H9 (cell line): ENCODE data around the gene APBA3. TPM values are rescaled to one million over a fixed set of nuclear protein-coding genes. Genes with fewer than 3 reads are reported as not detected.

ENCODE experiments used
- DNase-seq: peaks from one replicate; pipeline ENCODE4 v3.0.0-alpha.2; 2017
- H2AFZ ChIP-seq: one replicate; pipeline ENCODE4 v1.6.1; 2013; ENCODE audit warnings: mild to moderate bottlenecking, low read length, control low read depth, moderate library complexity
- H2AK5ac ChIP-seq: 2 replicates; pipeline ENCODE4 v1.6.1; 2013; ENCODE audit warnings: low read length, control low read depth, mixed read lengths; ENCODE audit not compliant: insufficient read length
- H2BK120ac ChIP-seq: one replicate; pipeline ENCODE4 v1.6.1; 2013; ENCODE audit warnings: low read depth, mild to moderate bottlenecking, low read length, control low read depth, inconsistent platforms; ENCODE audit not compliant: poor library complexity, severe bottlenecking
- H2BK12ac ChIP-seq: 2 replicates; pipeline ENCODE4 v1.6.1; 2013; ENCODE audit warnings: low read length, control low read depth, mixed read lengths, low read depth; ENCODE audit not compliant: insufficient read length
- H2BK15ac ChIP-seq: 2 replicates; pipeline ENCODE4 v1.6.1; 2013; ENCODE audit warnings: low read depth, low read length, control low read depth
- H2BK20ac ChIP-seq: one replicate; pipeline ENCODE4 v1.6.1; 2013; ENCODE audit warnings: low read depth, mild to moderate bottlenecking, low read length, control low read depth, inconsistent platforms; ENCODE audit not compliant: poor library complexity, severe bottlenecking
- H2BK5ac ChIP-seq: 2 replicates; pipeline ENCODE4 v1.6.1; 2013; ENCODE audit warnings: low read length, control low read depth, mixed read lengths; ENCODE audit not compliant: insufficient read length
- H3K14ac ChIP-seq: 2 replicates; pipeline ENCODE4 v1.6.1; 2013; ENCODE audit warnings: low read length, control low read depth; ENCODE audit not compliant: insufficient read depth
- H3K18ac ChIP-seq: 2 replicates; pipeline ENCODE4 v1.6.1; 2013; ENCODE audit warnings: low read depth, mild to moderate bottlenecking, mixed read lengths, low read length, control low read depth; ENCODE audit not compliant: insufficient read length
- H3K23ac ChIP-seq: 2 replicates; pipeline ENCODE4 v1.6.1; 2013; ENCODE audit warnings: low read length, control low read depth, mixed read lengths, low read depth; ENCODE audit not compliant: insufficient read length
- H3K23me2 ChIP-seq: 2 replicates; pipeline ENCODE4 v1.6.1; 2013; ENCODE audit warnings: low read depth, mild to moderate bottlenecking, mixed read lengths, low read length, control low read depth; ENCODE audit not compliant: insufficient read length, poor library complexity, severe bottlenecking
- H3K27ac ChIP-seq: 2 replicates; pipeline ENCODE4 v1.5.1; 2013; ENCODE audit warnings: low read length, control low read depth, mixed read lengths, low read depth; ENCODE audit not compliant: insufficient read length
- H3K27me3 ChIP-seq: 2 replicates; pipeline ENCODE4 v1.6.1; 2013; ENCODE audit warnings: low read length, control low read depth, inconsistent platforms; ENCODE audit not compliant: insufficient read depth
- H3K4ac ChIP-seq: 2 replicates; pipeline ENCODE4 v1.6.1; 2013; ENCODE audit warnings: low read depth, mild to moderate bottlenecking, control low read depth, inconsistent platforms, low read length, moderate library complexity
- H3K4me1 ChIP-seq: 2 replicates; pipeline ENCODE4 v1.6.1; 2013; ENCODE audit warnings: low read length, control low read depth, inconsistent platforms; ENCODE audit not compliant: insufficient read depth
- H3K4me2 ChIP-seq: 2 replicates; pipeline ENCODE4 v1.6.1; 2013; ENCODE audit warnings: low read length, control low read depth, mixed read lengths; ENCODE audit not compliant: insufficient read length, insufficient read depth
- H3K56ac ChIP-seq: 2 replicates; pipeline ENCODE4 v1.6.1; 2013; ENCODE audit warnings: low read depth, mild to moderate bottlenecking, mixed read lengths, low read length, control low read depth; ENCODE audit not compliant: insufficient read length
- H3K79me1 ChIP-seq: 2 replicates; pipeline ENCODE4 v1.6.1; 2013; ENCODE audit warnings: low read depth, mild to moderate bottlenecking, moderate library complexity, low read length, control low read depth, inconsistent platforms; ENCODE audit not compliant: insufficient read depth, poor library complexity, severe bottlenecking
- H3K79me2 ChIP-seq: 2 replicates; pipeline ENCODE4 v1.6.1; 2013; ENCODE audit warnings: low read length, control low read depth, inconsistent platforms; ENCODE audit not compliant: insufficient read depth
- H3K9ac ChIP-seq: 2 replicates; pipeline ENCODE4 v1.6.1; 2013; ENCODE audit warnings: low read length, control low read depth, mixed read lengths; ENCODE audit not compliant: insufficient read length; ENCODE audit errors: extremely low read depth
- H3K9me3 ChIP-seq: one replicate; pipeline ENCODE4 v1.6.1; 2013; ENCODE audit warnings: low read depth, low read length, inconsistent platforms; ENCODE audit not compliant: control insufficient read depth
- H3T11ph ChIP-seq: one replicate; pipeline ENCODE4 v1.6.1; 2013; ENCODE audit warnings: mild to moderate bottlenecking, low read length, control low read depth, inconsistent platforms
- H4K20me1 ChIP-seq: one replicate; pipeline ENCODE4 v1.6.1; 2013; ENCODE audit not compliant: control insufficient read depth, insufficient read length, insufficient read depth
- H4K5ac ChIP-seq: 2 replicates; pipeline ENCODE4 v1.6.1; 2013; ENCODE audit warnings: low read depth, mild to moderate bottlenecking, mixed read lengths, low read length, control low read depth; ENCODE audit not compliant: insufficient read length
- H4K8ac ChIP-seq: replicated peaks from 2 replicates; pipeline ENCODE4 v1.6.1; 2013; ENCODE audit warnings: low read length, control low read depth, mixed read lengths, low read depth; ENCODE audit not compliant: insufficient read length
- H4K91ac ChIP-seq: 2 replicates; pipeline ENCODE4 v1.6.1; 2013; ENCODE audit warnings: low read depth, mild to moderate bottlenecking, moderate library complexity, mixed read lengths, low read length, control low read depth; ENCODE audit not compliant: insufficient read length
- H3K27ac Mint-ChIP-seq, 3 experiments: 2 replicates in 2 of 3; 3 replicates in 1 of 3; pipeline ENCODE4 v1.8.0; 2020 to 2021; ENCODE audit warnings: mixed read lengths in 3 of 3, mild to moderate bottlenecking in 1 of 3, moderate library complexity in 1 of 3
- H3K27me3 Mint-ChIP-seq: 2 replicates; pipeline ENCODE4 v1.8.0; 2021; ENCODE audit warnings: low read depth, mild to moderate bottlenecking, moderate library complexity, mixed read lengths
- H3K36me3 Mint-ChIP-seq, 3 experiments: 2 replicates in 2 of 3; 3 replicates in 1 of 3; pipeline ENCODE4 v1.8.0; 2020 to 2021; ENCODE audit warnings: low read depth in 3 of 3, mixed read lengths in 3 of 3; ENCODE audit not compliant: insufficient read depth in 1 of 3
- H3K4me1 Mint-ChIP-seq, 2 experiments: 2 replicates each; pipeline ENCODE4 v1.8.0; 2020; ENCODE audit warnings: mixed read lengths in 2 of 2
- H3K4me3 Mint-ChIP-seq, 2 experiments: 2 replicates in 1 of 2; 3 replicates in 1 of 2; pipeline ENCODE4 v1.8.0; 2020 to 2021; ENCODE audit warnings: mild to moderate bottlenecking in 2 of 2, mixed read lengths in 2 of 2, moderate library complexity in 1 of 2
- H3K9me3 Mint-ChIP-seq, 2 experiments: 2 replicates in 1 of 2; 3 replicates in 1 of 2; pipeline ENCODE4 v1.8.0; 2020; ENCODE audit warnings: mild to moderate bottlenecking in 2 of 2, mixed read lengths in 2 of 2, moderate library complexity in 1 of 2
- CTCF ChIP-seq: fragments of 200-600 bp; sonication (generic); conservative IDR thresholded peaks from 3 replicates; pipeline ENCODE4 v1.8.0; 2021; ENCODE audit warnings: antibody characterized with exemption, mild to moderate bottlenecking
- WGBS: extraction: QIAGEN DNeasy Blood & Tissue Kit; methylation state at CpG from one replicate; pipeline ENCODE4 v1.1.7; 2013; ENCODE audit warnings: missing lambda C conversion rate, low lambda C conversion rate, mixed read lengths; ENCODE audit not compliant: insufficient read length; ENCODE audit errors: extremely low coverage; 5-methylcytosine and 5-hydroxymethylcytosine counted together
- total RNA-seq: library from RNA; stranded (reverse); gene quantifications from 2 replicates; pipeline ENCODE4 v1.2.1, GENCODE V29; 2021

APBA3 gene
- total RNA-seq, 1 experiment from 2014 or later, result 21.8 TPM

- TF ChIP-seq CTCF, result no peak
- no peaks in the 10 kb centered on the region for H3K9me3 ChIP-seq
Observed at GRCh38 chr19:3767050-3767449, 5.6 kb upstream of the APBA3 start.

More at GRCh38 chr19:3767050-3767449, 5.6 kb upstream of the APBA3 start:
- Histone ChIP-seq H3K4me1 (no peaks in the 10 kb centered on the region), H3K18ac (no peak overlapping the region), H3K27ac (no peak overlapping the region), H3K4me2 (no peak overlapping the region), H4K20me1 (no peaks in the 10 kb centered on the region), H2BK5ac (no peak overlapping the region), H3K79me1 (no peaks in the 10 kb centered on the region), H3K23ac (no peak overlapping the region), H3K56ac (no peak overlapping the region), H3K79me2 (no peaks in the 10 kb centered on the region), H3K9ac (no peak overlapping the region), H3K23me2 (no peaks in the 10 kb centered on the region), H4K8ac (no peak overlapping the region), H3T11ph (no peak overlapping the region), H3K14ac (no peak overlapping the region), H2BK15ac (no peak overlapping the region), H3K27me3 (no peaks in the 10 kb centered on the region), H2BK120ac (no peak overlapping the region), H2BK12ac (no peak overlapping the region), H3K4ac (no peak overlapping the region), H2BK20ac (no peak overlapping the region), H2AK5ac (no peak overlapping the region), H2AFZ (no peak overlapping the region), H4K91ac (no peak overlapping the region), H4K5ac (no peak overlapping the region)
- WGBS, result no CpG with 5 or more reads among the region's 23 CpGs
- DNase-seq, result no peak
- H3K4me3 Mint-ChIP-seq, result no peak overlapping the region
- H3K27ac Mint-ChIP-seq, result no peak overlapping the region
- no peaks in the 10 kb centered on the region for H3K27me3 Mint-ChIP-seq
- H3K9me3 Mint-ChIP-seq, result no peaks in the 10 kb centered on the region; a peak in 1 of 5 replicates
- H3K4me1 Mint-ChIP-seq, result peaks cover 10 to 15% of the 10 kb centered on the region in 2 experiments
- H3K36me3 Mint-ChIP-seq, result peaks cover 6 to 17% (median 12%) of the 10 kb centered on the region in 3 experiments; a peak in 5 of 7 replicates
